GM12892 (cell line): Measurements from ENCODE around the gene KBTBD13.

Experiments used
- POLR2A ChIP-seq: IDR thresholded peaks from 2 replicates; pipeline ENCODE4 v1.6.1; 2011; ENCODE audit warnings: low read depth, low read length, control low read depth
- POLR2AphosphoS5 ChIP-seq: IDR thresholded peaks from 2 replicates; pipeline ENCODE4 v1.6.1; 2011; ENCODE audit warnings: low read depth, low read length, control low read depth

GRCh38 chr15:65055201-65055870 lies 21.2 kb upstream of the KBTBD13 start:
- no peak for TF ChIP-seq POLR2A
- TF ChIP-seq POLR2AphosphoS5, result no peak
